ENCODE data around the gene TRIO. TPM values are rescaled to one million over a fixed set of nuclear protein-coding genes. Genes with fewer than 3 reads are reported as not detected.

Gene TRIO
- total and polyA plus RNA-seq, 2 donors (not counting 3 experiments of a cell fraction or from before 2014, with no cell fraction given), result 82.9 to 248 TPM

DNA sequence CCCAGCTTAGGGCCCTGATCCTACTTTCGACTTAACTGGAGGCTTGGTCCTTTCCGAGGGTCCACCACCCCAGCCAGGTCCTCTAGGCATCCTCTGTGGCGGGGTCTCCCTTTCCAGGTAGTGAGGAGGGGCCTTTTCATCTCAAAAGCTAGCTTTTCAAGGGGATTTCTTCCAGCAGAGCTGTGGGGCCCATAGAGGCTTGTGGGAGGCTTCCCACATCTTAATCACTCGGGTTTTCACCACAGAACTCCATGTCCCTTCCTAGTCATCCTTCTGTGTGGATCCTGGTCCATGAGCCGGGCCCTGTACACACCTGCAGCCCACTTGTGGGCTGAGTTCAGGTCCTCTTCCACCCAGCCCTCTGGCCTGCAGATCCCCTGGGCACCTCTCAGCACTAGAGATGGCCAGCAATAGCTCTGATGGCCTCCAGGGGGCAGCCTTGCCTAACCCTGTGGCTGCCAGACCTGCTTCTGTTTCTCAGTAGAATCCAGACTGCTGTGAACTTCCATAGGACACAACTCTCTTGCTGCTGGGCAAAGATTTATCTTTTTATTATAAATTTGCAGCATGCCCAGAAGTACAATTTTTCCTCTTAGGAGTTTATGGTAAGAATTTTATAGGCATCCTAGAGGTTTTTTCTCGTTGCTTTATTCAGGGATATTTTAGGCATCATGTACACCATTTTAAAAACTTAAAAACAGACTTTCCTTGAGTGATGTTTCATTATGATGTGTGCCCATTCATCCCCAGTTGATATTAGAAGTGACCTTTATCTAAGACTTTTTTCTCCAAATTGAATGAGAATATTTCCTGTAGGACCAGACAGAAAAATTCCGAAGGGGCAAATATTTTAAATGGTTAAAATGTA, 208.9 kb downstream of the TRIO start:
- no peaks in the 10 kb centered on the region for H3K9me3 ChIP-seq (replicated peaks; ENCODE audit: control insufficient read depth, insufficient read depth, low read length)
- H3K27me3 ChIP-seq (ENCODE audit: control insufficient read depth in 2 of 2, insufficient read depth in 2 of 2, low read length in 2 of 2), result no peaks in the 10 kb centered on the region
- peaks cover 19% of the 10 kb centered on the region for H3K4me1 ChIP-seq (ENCODE audit: control insufficient read depth, extremely low read depth, insufficient read depth, low read length)
- no peaks in the 10 kb centered on the region for H3K9me1 ChIP-seq (replicated peaks; ENCODE audit: control insufficient read depth, extremely low read depth, insufficient read depth, low read length)
- no peak overlapping the region for H3K4me2 ChIP-seq (ENCODE audit: insufficient read depth, low read length)
- H3K9ac ChIP-seq (replicated peaks; ENCODE audit: extremely low read depth, insufficient read depth, low read length), result no peak overlapping the region
- BruUV-seq (replicated peaks), result no TSS peak
- H3K79me2 ChIP-seq (ENCODE audit: control insufficient read depth, insufficient read depth, low read length), result peaks cover 49% of the 10 kb centered on the region
- peak; percentile 91 for FAIRE-seq
- no peaks in the 10 kb centered on the region for H4K20me1 ChIP-seq (replicated peaks; ENCODE audit: control insufficient read depth, extremely low read depth, insufficient read depth, low read length)
- DNase-seq (ENCODE audit: low read depth, low spot score), result peak; percentile 65
- dilution Hi-C loops (cut with MboI; ENCODE audit: extremely low pct_ligation_motif_present, low sequenced_read_pairs) (no loop called here), intact Hi-C loops (cut with micrococcal nuclease) (loop anchor here (1.0 kb wide), 2 partner anchors 296 to 364 kb away; no protein-coding TSS in a partner anchor)
- no peak overlapping the region for H3K27ac ChIP-seq (ENCODE audit: insufficient read depth, low read depth, low read length)
- no peak overlapping the region for H2AFZ ChIP-seq (ENCODE audit: low read depth, low read length)
- peaks cover 2% of the 10 kb centered on the region in 2 experiments for H3K36me3 ChIP-seq (ENCODE audit: control insufficient read depth in 2 of 2, extremely low read depth in 1 of 2, insufficient read depth in 2 of 2, low read length in 2 of 2)
- ChIA-PET POLR2A (interaction anchor here (1.0 kb wide), 1 partner anchor 98 kb away, joined by 3 read pairs; no protein-coding TSS in a partner anchor), CTCF (interaction anchor here (0.6 to 2.6 kb wide), 41 partner anchors 9 to 375 kb away, joined by 3 to 66 read pairs (median 4); no protein-coding TSS in a partner anchor)
- no peak for TF ChIP-seq POLR2AphosphoS5 (IDR thresholded peaks at IDR 0.05; ENCODE audit: insufficient read depth, low read depth, low read length)
- TF ChIP-seq, protein P1, sequence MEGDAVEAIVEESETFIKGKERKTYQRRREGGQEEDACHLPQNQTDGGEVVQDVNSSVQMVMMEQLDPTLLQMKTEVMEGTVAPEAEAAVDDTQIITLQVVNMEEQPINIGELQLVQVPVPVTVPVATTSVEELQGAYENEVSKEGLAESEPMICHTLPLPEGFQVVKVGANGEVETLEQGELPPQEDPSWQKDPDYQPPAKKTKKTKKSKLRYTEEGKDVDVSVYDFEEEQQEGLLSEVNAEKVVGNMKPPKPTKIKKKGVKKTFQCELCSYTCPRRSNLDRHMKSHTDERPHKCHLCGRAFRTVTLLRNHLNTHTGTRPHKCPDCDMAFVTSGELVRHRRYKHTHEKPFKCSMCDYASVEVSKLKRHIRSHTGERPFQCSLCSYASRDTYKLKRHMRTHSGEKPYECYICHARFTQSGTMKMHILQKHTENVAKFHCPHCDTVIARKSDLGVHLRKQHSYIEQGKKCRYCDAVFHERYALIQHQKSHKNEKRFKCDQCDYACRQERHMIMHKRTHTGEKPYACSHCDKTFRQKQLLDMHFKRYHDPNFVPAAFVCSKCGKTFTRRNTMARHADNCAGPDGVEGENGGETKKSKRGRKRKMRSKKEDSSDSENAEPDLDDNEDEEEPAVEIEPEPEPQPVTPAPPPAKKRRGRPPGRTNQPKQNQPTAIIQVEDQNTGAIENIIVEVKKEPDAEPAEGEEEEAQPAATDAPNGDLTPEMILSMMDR (IDR thresholded peaks at IDR 0.05; ENCODE audit: extremely low read depth in 1 of 2, insufficient read depth in 1 of 2, low read depth in 1 of 2, low read length in 2 of 2), result peak; percentile 96 to 98
- H3K4me3 ChIP-seq (replicated peaks in 1 of 3; ENCODE audit: insufficient read depth in 1 of 3, low read depth in 1 of 3, low read length in 3 of 3), result no peak overlapping the region
